ENCODE data around the gene ZNF222. TPM values are rescaled to one million over a fixed set of nuclear protein-coding genes. Genes with fewer than 3 reads are reported as not detected.
A peak's percentile ranks its signal among the peaks of the same experiment; 100 is the strongest.

The ZNF222 gene
- total and polyA plus RNA-seq, 2 of the 4 experiments (the other 2 are of a cell fraction): 3.2 to 7.0 TPM

DNA sequence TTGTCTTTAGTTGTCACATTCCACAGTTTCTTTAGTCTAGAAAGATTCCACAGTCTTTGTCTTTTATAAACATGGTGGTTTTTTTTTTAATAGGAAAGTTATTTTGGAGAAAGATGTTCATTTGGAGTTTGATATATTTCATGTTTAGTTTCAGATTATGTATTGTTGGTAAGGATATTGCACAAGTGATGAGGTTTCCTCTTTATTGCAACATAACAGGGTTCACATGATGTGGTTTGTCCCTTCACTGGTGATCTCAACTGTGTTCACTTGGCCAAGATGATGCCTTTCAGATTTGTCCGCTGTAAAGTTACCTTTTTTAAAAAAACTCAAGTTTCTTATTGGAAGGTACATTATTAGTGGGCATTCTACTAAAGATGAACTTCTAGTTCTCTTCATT is 19.2 kb upstream of the ZNF222 start:
- no peak overlapping the region for H4K91ac ChIP-seq (ENCODE audit: insufficient read depth, low read depth, low read length)
- H3K4me2 ChIP-seq (ENCODE audit: low read depth, low read length): no peak overlapping the region
- peaks cover 7 to 19% of the 10 kb centered on the region in 2 experiments for H3K79me1 ChIP-seq (ENCODE audit: low read depth in 1 of 2, low read length in 2 of 2)
- dilution Hi-C loops (cut with HindIII; ENCODE audit: low sequenced_read_pairs, unreplicated experiment) (no loop called here), in situ Hi-C loops (cut with MboI; ENCODE audit: low sequenced_read_pairs) (no loop called here), intact Hi-C loops (cut with micrococcal nuclease) (no loop called here)
- H3K4me1 ChIP-seq (ENCODE audit: control insufficient read depth, insufficient read depth, low read length): peaks cover 2% of the 10 kb centered on the region; the same call in 1 of the 2 replicates
- ATAC-seq (ENCODE audit: low read depth): no peak
- H3K23ac ChIP-seq (ENCODE audit: low read depth, low read length): no peak overlapping the region
- peak; percentile 23 for DNase-seq
- no peak overlapping the region for H2BK15ac ChIP-seq (ENCODE audit: low read depth, low read length)
- peaks cover 25% of the 10 kb centered on the region for H3K9me3 ChIP-seq (ENCODE audit: control insufficient read depth, insufficient read depth, low read length)
- H2BK5ac ChIP-seq (ENCODE audit: low read depth, low read length, poor library complexity, severe bottlenecking): no peak overlapping the region
- H2AFZ ChIP-seq (replicated peaks; ENCODE audit: low read length, poor library complexity): no peak overlapping the region
- POLR2A ChIA-PET (ENCODE audit: unreplicated experiment): no interaction called here
- no peak overlapping the region for H2AK9ac ChIP-seq (replicated peaks; ENCODE audit: low read depth, low read length, poor library complexity)
- H4K8ac ChIP-seq (ENCODE audit: low read depth in 2 of 2, low read length in 2 of 2): no peak overlapping the region
- H3K4ac ChIP-seq (ENCODE audit: low read depth, low read length): no peak overlapping the region
- H4K5ac ChIP-seq (ENCODE audit: low read depth, low read length): no peak overlapping the region
- H3K4me3 ChIP-seq (ENCODE audit: insufficient read depth, low read depth, low read length): no peak overlapping the region
- no peak overlapping the region for H3K9ac ChIP-seq (ENCODE audit: low read depth, low read length)
- peaks cover 34% of the 10 kb centered on the region for H3K36me3 ChIP-seq (ENCODE audit: control insufficient read depth, insufficient read depth, low read length)
- H3K18ac ChIP-seq (ENCODE audit: low read depth, low read length): no peak overlapping the region
- CTCF ChIA-PET: no interaction called here
- no peak overlapping the region for H2BK20ac ChIP-seq (ENCODE audit: low read depth, low read length)
- no peak overlapping the region for H3K56ac ChIP-seq (ENCODE audit: extremely low read depth, insufficient read depth, low read length)
- WGBS, 2 experiments (ENCODE audit: extremely low coverage in 2 of 2, insufficient read length in 1 of 2): no CpG with 5 or more reads among the region's 1 CpG
- no peak overlapping the region for H3K14ac ChIP-seq (replicated peaks; ENCODE audit: low read depth, low read length)
- TF ChIP-seq CEBPB (IDR thresholded peaks at IDR 0.05; ENCODE audit: low read depth, low read length) (peak; percentile 78), MXI1 (IDR thresholded peaks at IDR 0.05; ENCODE audit: borderline replicate concordance, low read depth, low read length) (no peak)
- H3K27ac ChIP-seq (ENCODE audit: insufficient read depth, low read length): no peak overlapping the region
- H3K27me3 ChIP-seq (ENCODE audit: control insufficient read depth, insufficient read depth, low read length): no peaks in the 10 kb centered on the region
- no peak overlapping the region for H2AK5ac ChIP-seq (ENCODE audit: low read depth, low read length)
- H4K20me1 ChIP-seq (ENCODE audit: insufficient read depth, low read length): no peaks in the 10 kb centered on the region
- no peaks in the 10 kb centered on the region for H3K9me1 ChIP-seq (ENCODE audit: insufficient read depth, low read length)
- no TSS peak for BruUV-seq (replicated peaks)
- no peak overlapping the region for H2BK120ac ChIP-seq (ENCODE audit: low read depth, low read length)
